GM10248 (cell line): Measurements from ENCODE around the gene CARD14.

Experiments used
- CTCF ChIA-PET: fragments of 300-600 bp; sonication (Branson Sonifier 250); formaldehyde crosslinking; extraction: SDS; loops from one replicate; lab custom pipeline; 2021; ENCODE audit warnings: antibody characterized with exemption; lab: Yijun Ruan, JAX
- POLR2A ChIA-PET: fragments of 350-650 bp; sonication (Branson Sonifier 250); formaldehyde crosslinking; extraction: SDS; loops from one replicate; lab custom pipeline; 2020; ENCODE audit warnings: antibody characterized with exemption; lab: Yijun Ruan, JAX
- DNase-seq: peaks from one replicate; pipeline ENCODE4 v3.0.0; 2012; ENCODE audit errors: extremely low spot score
- CTCF ChIP-seq: IDR thresholded peaks from 2 replicates; pipeline ENCODE4 v1.5.1; 2012; ENCODE audit warnings: mild to moderate bottlenecking, low read depth; ENCODE audit errors: extremely low read depth, missing control alignments, control extremely low read depth

The CARD14 gene

DNA sequence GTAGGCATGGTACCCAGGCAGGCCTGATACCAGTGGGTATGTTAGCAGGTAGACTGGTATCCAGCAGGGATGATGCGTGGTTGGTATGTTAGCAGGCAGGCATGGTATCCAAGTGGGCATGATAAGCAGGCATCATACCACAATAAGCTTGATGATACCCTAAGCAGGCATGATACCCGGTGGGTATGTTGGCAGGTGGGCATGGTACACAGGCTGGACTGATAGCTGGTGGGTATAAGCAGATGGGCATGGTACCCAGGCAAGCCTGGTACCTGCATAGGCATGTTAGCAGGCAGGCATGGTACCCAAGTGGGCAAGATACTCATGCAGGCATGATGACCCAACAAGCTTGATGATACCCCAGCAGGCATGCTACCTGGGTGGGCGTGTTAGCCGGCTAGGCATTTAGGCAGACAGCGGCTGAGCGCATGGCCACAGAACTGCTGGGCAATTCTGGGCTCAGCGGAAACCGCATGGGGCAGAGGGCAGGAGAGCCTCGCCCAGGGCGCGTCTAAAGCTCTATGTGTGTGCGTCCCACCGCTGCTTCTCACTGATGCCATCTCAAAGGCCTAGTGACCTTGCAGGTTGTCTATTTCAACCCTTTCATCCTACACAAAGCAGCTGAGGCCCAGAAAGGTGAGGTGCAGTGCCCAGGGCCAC is 48.0 kb downstream of the CARD14 start:
- CTCF ChIA-PET: interaction anchor here (1.0 kb wide), 1 partner anchor 22 kb away, joined by 3 read pairs; no protein-coding TSS in a partner anchor
- DNase-seq: no peak
- POLR2A ChIA-PET: no interaction called here
- no peak for TF ChIP-seq CTCF

- no peak for TF ChIP-seq CTCF
- ChIA-PET CTCF (interaction anchor here (1.0 to 1.2 kb wide), 2 partner anchors 11 to 23 kb away, joined by 3 read pairs; no protein-coding TSS in a partner anchor), POLR2A (interaction anchor here (0.7 kb wide), 1 partner anchor 60 kb away, joined by 4 read pairs; no protein-coding TSS in a partner anchor)
- DNase-seq: no peak
Observed at GRCh38 chr17:80218391-80218790, 48.6 kb downstream of the CARD14 start.

DNA sequence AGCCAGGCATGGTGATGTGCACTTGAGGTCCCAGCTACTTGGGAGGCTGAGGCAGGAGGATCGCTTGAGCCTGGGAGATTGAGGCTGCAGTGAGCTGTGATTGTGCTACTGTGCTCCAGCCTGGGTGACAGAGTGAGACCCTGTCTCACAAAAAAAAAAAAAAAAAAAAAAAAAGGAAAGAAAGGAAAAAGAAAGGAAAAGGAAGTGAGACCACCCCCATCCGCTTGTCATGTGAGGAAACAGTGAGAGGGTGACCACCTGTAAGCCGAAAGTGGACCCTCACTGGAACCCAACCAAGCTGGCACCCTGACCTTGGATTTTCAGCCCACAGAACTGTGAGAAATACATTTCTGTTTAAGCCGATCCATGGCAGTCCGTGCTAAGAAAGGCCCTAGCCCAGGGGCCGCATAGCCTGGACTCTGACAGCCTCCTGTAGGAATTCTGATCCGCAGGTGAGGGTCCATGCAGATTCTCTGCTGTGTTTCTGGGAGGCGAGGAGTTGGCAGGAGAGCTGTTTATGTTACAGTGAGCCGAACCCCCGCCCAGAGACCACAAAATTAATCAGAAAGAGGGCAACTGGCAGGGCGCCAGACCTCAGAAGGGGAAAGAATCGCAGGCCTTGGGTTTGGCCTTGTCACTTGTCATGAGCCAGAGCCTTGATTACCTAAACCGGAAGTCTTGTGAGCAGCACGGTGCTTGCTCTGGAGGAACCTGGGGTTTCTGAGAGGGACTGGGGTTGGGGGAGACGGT is 49.4 kb downstream of the CARD14 start:
- ChIA-PET POLR2A (interaction anchor here (0.7 kb wide), 2 partner anchors 9 to 60 kb away, joined by 3 to 4 read pairs; no protein-coding TSS in a partner anchor), CTCF (interaction anchor here (1.2 kb wide), 1 partner anchor 10 kb away, joined by 3 read pairs; no protein-coding TSS in a partner anchor)
- peak; percentile 80 for DNase-seq
- TF ChIP-seq CTCF: no peak

GRCh38 chr17:80219763-80220053 is 49.9 kb downstream of the CARD14 start:
- no peak for TF ChIP-seq CTCF
- POLR2A ChIA-PET: interaction anchor here (0.7 kb wide), 1 partner anchor 10 kb away, joined by 3 read pairs; no protein-coding TSS in a partner anchor
- DNase-seq: no peak
- CTCF ChIA-PET: no interaction called here

DNA sequence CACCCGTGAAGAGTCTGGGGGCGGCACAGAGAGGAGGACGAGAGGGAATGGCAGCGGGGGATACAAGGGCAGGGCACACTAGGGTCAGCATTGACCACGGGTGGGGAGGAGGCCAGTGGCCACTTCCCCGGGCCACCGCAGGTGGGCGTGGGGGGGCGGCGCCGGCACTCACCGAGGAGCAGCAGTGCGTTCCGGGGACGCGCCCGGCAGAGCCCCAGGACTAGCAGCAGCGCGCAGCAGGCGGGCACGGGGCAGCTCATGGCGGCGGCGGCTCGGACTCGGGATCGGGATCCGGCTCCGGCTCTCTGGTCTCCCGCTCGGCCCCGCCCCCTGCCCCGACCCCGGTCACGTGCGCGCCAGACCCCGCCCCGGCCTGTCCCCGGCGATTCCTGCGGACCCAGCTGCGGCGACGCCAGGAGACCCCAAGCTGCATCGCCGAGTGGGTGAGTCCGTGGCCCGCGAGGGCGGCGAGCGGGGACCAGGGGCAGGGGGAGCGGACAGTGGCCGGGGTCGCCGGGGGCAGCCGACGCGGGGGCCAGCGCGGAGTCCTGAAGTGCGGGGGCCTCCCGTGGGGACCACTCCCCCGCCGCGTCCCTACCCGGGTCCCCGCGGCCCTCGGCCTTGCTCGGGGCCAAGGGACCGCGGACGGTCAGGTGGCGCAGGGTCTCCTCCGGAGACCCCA is 50.4 kb downstream of the CARD14 start, which contains the start of the genes SGSH and SLC26A11:
Gene SGSH (minus strand): TSS at position 280 of the 682 bp plus-strand sequence. CDS start 20 bp downstream, at position 260.
Gene SLC26A11 (plus strand): TSS at position 374 of the 682 bp plus-strand sequence. CDS start 1,134 bp downstream, outside the sequence.
- ChIA-PET POLR2A (no interaction called here), CTCF (no interaction called here)
- TF ChIP-seq CTCF: no peak
- DNase-seq: peak; percentile 87

DNA sequence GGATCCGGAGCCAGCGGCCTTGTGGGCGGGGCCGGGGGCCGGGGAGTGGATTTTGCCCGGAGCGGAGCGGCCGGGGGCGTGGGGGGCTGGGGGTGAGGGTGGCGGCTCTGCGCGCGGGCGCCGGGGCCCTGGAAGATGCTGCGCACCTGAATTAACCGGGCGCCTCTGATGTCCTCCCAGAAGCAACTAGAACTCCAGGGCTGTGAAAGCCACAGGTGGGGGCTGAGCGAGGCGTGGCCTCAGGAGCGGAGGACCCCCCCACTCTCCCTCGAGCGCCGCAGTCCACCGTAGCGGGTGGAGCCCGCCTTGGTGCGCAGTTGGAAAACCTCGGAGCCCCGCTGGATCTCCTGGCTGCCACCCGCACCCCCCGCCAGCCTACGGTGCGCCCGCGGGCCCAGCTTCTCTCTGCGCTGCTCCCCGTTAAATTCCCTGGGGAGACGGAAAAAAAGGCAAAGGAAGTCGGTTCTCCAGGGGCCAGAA is 50.9 kb downstream of the CARD14 start:
- no peak for TF ChIP-seq CTCF
- no peak for DNase-seq
- ChIA-PET POLR2A (no interaction called here), CTCF (no interaction called here)
